GM08714 (cell line): ENCODE data around the gene OR6B2.
"Not testable (repeated sequence)": the region's sequence is repeated elsewhere in the genome, so short reads cannot be mapped to it uniquely, and the experiment has no call there.

Experiments used
- H3K4me3 ChIP-seq: fragments of 200-500 bp; sonication (Bioruptor generic); 2 replicates; pipeline ENCODE4 v1.5.1; 2014; ENCODE audit warnings: mild to moderate bottlenecking, low read length, inconsistent platforms
- ZNF274 ChIP-seq: IDR thresholded peaks from 2 replicates; pipeline ENCODE4 v1.6.1; 2012; ENCODE audit warnings: mild to moderate bottlenecking, low read depth, low read length

OR6B2 gene

DNA sequence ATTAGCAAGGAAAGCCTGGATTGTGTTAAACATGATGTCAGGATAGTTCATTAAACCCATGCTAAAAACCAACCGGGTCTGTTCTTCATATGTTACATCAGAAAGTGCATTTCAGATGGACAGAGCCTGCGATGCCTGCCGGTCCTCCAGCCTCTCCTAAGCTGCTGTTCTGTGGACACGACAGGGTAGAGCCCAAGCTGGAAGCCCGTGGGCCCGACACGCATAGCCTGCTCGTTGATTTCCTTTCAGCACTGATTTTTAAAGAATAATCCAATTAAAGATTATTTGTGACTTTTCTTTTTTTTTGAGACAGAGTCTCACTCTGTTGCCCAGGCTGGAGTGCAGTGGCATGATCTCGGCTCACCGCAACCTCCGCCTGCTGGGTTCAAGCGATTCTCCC lies 22.3 kb upstream of the OR6B2 start:
- H3K4me3 ChIP-seq, result no peak overlapping the region
- no peak for TF ChIP-seq ZNF274

DNA sequence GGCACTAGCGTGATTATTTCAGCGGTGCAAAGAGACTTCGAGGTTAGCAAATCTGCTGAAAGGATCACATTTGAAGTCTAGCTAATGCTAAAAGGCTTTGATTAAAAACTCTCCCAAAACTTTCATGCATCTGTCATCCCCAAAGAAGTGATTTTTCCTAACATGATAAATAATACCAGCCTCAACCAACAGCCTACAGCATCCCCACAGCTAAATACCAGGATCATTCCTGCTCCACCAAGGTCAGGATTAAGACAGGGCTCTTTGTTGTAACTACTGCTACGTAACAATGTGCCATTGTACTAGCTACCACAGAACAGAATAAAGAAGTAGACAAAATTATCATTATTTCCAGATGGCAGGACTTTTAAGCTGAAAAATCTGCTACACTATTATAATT lies 21.5 kb upstream of the OR6B2 start:
- no peak overlapping the region for H3K4me3 ChIP-seq
- no peak for TF ChIP-seq ZNF274

DNA sequence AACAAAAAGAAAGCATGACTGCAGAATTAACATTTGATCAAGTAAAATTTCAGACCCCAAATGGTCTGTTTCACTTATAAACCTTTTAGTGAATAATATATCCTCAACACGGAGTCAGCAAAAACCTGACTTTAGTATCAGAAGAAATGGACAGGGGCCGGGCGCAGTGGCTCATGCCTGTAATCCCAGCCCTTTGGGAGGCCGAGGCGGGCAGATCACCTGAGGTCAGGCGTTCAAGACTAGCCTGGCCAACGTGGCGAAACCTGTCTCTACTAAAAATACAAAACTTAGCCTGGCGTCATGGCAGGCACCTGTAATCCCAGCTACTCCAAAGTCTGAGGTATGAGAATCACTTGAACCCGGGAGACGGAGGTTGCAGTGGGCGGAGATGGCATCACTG lies 20.0 kb upstream of the OR6B2 start:
- no peak overlapping the region for H3K4me3 ChIP-seq
- no peak for TF ChIP-seq ZNF274

DNA sequence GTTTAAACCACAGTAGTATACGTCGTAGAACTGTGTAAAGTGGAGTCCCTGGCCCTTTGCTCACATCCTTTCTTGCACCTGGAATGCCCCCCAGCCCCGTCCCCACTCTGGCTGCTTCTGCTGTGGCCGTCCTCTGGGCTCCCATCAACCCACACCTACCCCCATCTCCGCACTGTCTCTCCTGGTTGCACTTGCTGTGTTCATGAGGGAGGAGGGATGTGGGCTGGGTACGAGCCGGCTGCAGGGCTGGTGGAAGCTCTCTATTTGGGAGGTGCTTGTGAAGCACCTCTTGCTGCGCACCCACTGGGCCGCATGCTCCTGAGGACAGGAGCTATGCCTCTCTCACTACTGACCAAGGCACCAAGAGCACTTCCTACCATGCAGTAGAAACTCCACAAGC lies 18.0 kb upstream of the OR6B2 start:
- no peak for TF ChIP-seq ZNF274
- no peak overlapping the region for H3K4me3 ChIP-seq

DNA sequence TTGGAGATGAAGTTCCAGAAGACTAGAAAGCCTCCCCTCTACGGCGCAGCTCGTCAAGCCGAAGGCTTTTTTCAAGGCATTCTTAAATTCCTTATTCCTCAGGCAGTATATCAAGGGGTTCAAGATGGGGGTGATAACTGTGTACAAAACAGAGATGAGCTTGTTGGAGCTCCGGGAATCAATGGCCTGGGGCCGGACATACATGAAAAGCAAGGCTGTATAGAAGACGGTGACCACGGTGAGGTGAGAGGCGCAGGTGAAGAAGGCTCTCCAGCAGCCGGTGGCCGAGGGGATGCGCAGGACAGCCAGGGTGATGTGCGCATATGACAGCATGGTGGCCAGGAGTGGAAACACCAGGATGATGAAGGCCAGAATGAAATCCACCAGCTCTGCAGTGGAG lies 14.9 kb upstream of the OR6B2 start:
- no peak for TF ChIP-seq ZNF274
- no peak overlapping the region for H3K4me3 ChIP-seq

DNA sequence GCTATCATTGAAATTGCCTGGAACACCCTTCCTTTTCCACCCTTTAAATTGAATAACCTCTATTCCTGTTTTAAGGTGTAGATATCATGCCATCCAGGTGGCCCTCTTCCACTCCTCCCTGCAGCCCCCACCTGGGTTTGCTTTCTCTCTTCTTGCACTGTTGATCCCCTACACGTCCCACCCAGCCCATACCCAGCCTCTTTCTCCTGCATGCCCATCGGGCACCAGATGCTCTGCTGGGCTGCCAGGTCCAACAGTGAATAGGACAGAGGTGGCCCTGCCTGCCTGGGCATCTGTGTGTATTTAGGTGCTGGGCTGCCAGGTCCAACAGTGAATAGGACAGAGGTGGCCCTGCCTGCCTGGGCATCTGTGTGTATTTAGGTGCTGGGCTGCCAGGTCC lies 13.9 kb upstream of the OR6B2 start:
- not testable (repeated sequence) for H3K4me3 ChIP-seq

DNA sequence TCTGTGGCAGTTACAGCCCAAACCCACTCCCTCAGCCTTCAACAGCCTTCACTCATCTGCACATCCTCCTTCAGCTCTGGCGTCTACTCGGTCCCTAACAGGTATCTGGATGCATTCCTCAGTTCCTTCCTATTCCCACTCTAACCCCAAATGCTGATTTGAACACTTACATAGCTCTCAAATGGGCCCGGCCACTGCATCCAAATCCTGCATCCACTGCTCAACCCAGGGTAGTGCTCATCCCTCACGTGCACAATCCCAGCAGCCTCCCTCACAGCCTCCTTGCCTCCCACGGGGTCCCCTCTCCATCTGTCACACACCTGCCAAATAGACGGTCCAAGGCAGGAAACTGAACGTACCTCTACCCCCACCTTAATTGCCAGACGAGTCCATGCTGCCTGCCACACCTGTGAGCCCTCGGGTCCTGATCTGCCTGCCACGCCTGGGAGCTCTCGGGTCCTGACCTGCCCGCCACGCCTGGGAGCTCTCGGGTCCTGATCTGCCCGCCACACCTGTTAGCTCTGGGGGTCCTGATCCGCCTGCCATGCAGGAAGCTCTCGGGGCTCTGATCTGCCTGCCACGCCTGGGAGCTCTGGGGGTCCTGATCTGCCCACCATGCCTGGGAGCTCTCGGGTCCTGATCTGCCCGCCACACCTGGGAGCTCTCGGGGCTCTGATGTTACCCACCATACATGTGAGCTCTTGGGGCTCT lies 13.2 kb upstream of the OR6B2 start:
- no peak overlapping the region for H3K4me3 ChIP-seq
- no peak for TF ChIP-seq ZNF274

DNA sequence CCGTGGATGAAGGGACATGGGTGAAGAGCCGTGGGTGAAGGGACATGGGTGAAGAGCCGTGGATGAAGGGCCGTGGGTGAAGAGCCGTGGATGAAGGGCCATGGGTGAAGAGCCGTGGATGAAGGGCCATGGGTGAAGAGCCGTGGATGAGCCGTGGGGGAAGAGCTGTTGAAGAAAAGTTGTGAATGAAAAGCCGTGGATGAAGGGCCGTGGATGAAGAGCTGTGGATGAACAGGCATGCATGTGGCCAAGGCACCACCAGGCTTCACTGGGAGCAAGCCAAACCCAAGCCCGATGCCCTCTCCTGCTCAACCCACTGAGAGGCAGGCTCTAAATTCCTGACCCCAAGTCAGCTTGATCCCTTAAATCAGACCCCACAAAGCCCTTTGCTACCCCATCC lies 12.5 kb upstream of the OR6B2 start:
- no peak for TF ChIP-seq ZNF274
- H3K4me3 ChIP-seq, result no peak overlapping the region

DNA sequence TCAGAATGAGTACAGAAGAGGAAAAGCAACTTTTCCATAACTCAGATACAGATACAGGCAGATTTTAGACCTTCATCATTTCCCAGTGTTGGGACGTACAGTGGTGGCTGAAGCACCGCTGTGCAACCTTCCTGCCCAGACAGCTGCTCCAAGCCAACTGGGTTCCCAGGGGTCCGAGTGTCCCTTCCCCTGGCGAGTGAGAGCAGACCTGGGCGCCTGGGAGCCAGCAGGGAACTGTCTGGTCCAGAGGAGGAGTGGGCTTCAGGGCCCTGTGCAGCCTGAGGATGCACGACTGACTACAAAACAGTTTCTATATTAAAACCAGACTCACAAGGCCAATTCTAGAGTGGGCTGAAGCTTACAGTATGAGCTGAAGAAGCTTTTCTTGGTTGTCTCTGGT lies 11.1 kb upstream of the OR6B2 start:
- no peak overlapping the region for H3K4me3 ChIP-seq
- no peak for TF ChIP-seq ZNF274

DNA sequence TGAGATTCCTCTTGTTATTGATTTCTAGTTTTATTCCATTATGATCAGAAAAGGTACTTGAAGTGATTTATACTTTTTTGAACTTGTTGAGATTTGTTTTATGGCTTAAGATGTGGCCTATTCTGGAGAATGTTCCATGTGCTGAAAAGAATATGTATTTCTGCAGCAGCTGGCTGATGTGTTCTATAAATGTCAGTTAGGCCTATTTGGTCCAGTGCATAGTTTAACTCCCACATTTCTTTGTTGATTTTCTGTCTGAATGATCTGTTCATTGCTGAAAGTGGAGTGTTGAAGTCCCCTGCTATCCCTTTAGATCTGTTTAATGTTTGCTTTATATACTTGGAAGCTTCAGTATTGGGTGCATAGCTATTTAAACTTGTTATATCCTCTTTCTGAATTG lies 7.1 kb upstream of the OR6B2 start:
- H3K4me3 ChIP-seq, result no peak overlapping the region
- TF ChIP-seq ZNF274, result no peak

DNA sequence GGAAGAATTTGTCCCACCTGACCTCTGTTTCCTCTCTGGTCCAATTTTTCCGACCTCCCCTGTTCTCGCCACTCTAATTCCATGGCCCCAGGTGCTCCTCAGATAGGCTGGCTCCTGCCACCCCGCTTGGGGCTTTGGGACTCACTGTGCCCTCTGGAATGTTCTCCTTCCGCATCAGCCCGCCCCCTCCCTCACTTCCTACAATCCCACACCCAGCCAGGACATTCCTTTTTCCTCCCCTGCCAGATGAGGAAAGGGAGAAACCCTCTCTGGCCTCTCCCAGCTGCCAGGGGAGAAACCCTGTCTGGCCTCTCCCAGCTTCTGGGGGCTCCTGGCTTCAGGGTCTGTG lies 3.1 kb upstream of the OR6B2 start:
- no peak overlapping the region for H3K4me3 ChIP-seq
- TF ChIP-seq ZNF274, result no peak

DNA sequence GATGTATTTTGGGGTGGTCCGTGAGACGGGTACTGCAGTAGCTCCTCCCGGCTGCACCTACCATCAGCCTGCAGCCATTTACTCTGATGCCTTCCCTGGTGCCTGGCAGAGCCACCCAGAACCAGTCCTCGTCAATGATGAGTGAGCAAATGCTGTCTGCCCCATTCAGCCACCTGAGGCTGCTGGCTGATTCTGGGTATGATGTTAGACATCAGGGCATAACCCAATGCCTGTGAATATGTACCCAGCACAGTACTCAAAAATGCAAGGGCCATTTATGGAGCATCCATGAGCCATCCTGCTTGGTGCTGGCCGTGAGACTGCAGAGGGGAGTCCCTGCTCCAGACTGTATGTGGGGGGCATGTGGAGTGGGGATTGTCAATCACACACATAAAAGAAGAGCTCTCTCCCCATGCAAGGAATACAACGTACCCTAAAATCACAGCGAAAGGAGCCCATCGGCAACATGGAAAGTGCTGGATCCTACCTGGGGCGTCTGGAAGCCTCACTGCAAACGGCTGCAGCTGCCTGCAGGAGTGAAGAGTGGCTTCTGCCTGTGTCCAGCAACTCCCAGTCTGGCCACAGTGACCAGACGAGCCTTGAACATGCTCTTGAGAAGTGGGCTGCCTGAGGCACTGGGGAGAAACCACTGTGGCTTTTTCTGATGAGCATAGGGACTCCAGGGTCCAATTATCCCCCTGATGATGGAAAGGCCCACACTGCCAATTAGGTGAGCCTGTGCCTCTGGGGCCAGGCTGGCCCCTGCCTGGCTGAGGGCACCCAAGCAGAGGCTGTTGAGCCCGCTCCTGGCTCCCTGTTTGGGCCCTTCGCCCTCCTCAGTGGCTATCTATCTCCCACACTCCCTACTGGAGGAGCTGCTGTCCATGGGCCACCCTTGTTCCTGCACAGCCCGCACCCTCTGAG lies 2.4 kb upstream of the OR6B2 start:
- no peak overlapping the region for H3K4me3 ChIP-seq
- no peak for TF ChIP-seq ZNF274

DNA sequence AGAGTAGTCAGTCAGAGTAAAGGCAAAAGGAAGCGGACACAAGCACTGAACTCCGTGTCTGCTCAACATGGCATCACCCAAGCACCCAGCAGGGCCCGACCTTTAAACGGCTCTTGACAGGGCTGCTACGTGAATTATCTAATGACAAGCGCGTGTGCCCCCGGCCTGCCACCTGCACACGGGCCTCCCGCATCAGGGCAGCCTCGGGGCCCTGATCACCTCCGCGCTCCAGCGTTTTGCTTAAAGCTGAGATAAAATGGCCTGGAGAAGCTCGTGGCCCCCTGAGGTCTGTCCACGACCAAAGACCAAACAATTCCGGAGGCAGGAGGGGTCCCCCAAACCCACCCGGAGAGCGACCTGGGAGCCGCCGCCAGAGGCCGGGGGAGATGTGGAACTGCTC lies 5.5 kb downstream of the OR6B2 start:
- no peak for TF ChIP-seq ZNF274
- peak overlapping the region; percentile 95 for H3K4me3 ChIP-seq

DNA sequence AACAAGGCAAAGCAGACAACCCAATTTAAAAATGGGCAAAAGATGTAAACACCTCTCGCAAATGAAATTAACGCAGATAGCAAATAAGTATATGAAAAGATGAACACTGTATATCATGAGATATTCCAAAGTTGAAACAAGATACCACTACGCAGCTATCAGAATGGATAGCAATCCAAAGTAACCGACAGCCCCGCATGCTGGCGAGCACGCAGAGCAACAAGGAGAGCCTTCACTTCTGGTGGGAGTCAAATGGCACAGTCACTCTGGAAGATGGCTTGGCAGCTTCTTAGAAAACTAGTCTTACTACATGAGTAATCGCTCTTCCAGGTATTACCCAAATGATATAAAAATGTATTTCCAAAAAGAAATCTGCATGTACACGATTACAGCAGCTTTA lies 6.4 kb downstream of the OR6B2 start:
- no peak for TF ChIP-seq ZNF274
- peak overlapping the region; percentile 95 for H3K4me3 ChIP-seq

DNA sequence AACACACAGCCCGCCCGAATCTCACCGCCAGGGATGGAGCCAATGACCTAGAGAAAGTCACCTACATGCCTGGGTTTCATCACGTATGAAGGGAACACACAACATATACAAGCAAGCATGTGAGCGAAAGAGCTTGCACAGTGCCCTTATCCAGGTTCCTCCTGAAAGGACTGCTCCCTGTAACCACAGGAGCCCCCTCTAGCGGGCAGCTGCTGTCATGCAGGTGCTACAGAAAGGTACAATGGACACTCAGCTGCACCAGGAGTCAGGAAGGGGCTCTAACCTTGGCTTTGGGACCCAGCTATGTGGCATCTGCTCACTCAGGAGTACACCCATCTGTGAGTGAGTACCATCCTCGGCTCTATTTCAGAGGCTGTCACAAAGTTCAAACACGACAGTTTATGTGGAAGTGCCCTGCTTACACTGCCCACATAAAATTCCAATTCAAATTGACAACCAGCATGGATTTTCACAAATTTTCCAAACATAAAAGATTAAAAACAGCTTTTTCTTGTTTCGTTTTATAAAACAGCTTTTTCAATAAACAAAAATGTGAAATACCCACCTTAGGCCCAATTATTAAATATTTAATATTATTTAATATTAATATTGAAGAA lies 8.6 kb downstream of the OR6B2 start:
- no peak overlapping the region for H3K4me3 ChIP-seq
- no peak for TF ChIP-seq ZNF274
